ENCODE results near the gene DCLK1. TPM values are rescaled to one million over a fixed set of nuclear protein-coding genes. Genes with fewer than 3 reads are reported as not detected.

Gene DCLK1
- total RNA-seq, 1 experiment from 2014 or later = not detected

- H3K36me3 Mint-ChIP-seq (ENCODE audit: insufficient read depth, unreplicated experiment) = no peaks in the 10 kb centered on the region
- intact Hi-C loops (cut with micrococcal nuclease; ENCODE audit: unreplicated experiment) = no loop called here
- Histone ChIP-seq H3K36me3 (ENCODE audit: control insufficient read depth, insufficient read depth, low read length) (no peaks in the 10 kb centered on the region), H3K27me3 (replicated peaks; ENCODE audit: control insufficient read depth, insufficient read depth, low read length) (no peaks in the 10 kb centered on the region), H3K4me1 (no peaks in the 10 kb centered on the region), H3K9me3 (no peaks in the 10 kb centered on the region), H3K4me3 (ENCODE audit: low read depth, low read length) (no peak overlapping the region)
- no TSS peak for BruUV-seq (replicated peaks)
- no peak overlapping the region for H3K4me3 Mint-ChIP-seq (ENCODE audit: unreplicated experiment)
- H3K4me1 Mint-ChIP-seq (ENCODE audit: low read depth, unreplicated experiment) = no peaks in the 10 kb centered on the region
- H3K27ac Mint-ChIP-seq (ENCODE audit: unreplicated experiment) = no peak overlapping the region
- ChIA-PET POLR2A (no interaction called here), CTCF (no interaction called here)
- peaks cover 9% of the 10 kb centered on the region for H3K27me3 Mint-ChIP-seq (ENCODE audit: insufficient read depth, unreplicated experiment)
- TF ChIP-seq CTCF (IDR thresholded peaks at IDR 0.05; ENCODE audit: insufficient read depth in 1 of 2, low read depth in 1 of 2, low read length in 1 of 2, severe bottlenecking in 1 of 2, unreplicated experiment in 1 of 2) = no peak
- H3K9me3 Mint-ChIP-seq (ENCODE audit: unreplicated experiment) = no peaks in the 10 kb centered on the region
- no peak for DNase-seq
Measured at GRCh38 chr13:35886332-35887114, 244.7 kb downstream of the DCLK1 start.

GRCh38 chr13:35884211-35884760 lies 246.9 kb downstream of the DCLK1 start:
- ChIA-PET CTCF (no interaction called here), POLR2A (no interaction called here)
- no peaks in the 10 kb centered on the region for H3K4me1 ChIP-seq
- no peak for TF ChIP-seq CTCF (IDR thresholded peaks at IDR 0.05; ENCODE audit: insufficient read depth in 1 of 2, low read depth in 1 of 2, low read length in 1 of 2, severe bottlenecking in 1 of 2, unreplicated experiment in 1 of 2)
- H3K4me3 ChIP-seq (ENCODE audit: low read depth, low read length) = no peak overlapping the region
- no TSS peak for BruUV-seq (replicated peaks)
- H3K27ac Mint-ChIP-seq (ENCODE audit: unreplicated experiment) = no peak overlapping the region
- H3K36me3 ChIP-seq (ENCODE audit: control insufficient read depth, insufficient read depth, low read length) = no peaks in the 10 kb centered on the region
- no peaks in the 10 kb centered on the region for H3K27me3 ChIP-seq (replicated peaks; ENCODE audit: control insufficient read depth, insufficient read depth, low read length)
- H3K9me3 ChIP-seq = no peaks in the 10 kb centered on the region
- DNase-seq = no peak
- no peaks in the 10 kb centered on the region for H3K9me3 Mint-ChIP-seq (ENCODE audit: unreplicated experiment)
- H3K27me3 Mint-ChIP-seq (ENCODE audit: insufficient read depth, unreplicated experiment) = peaks cover 6% of the 10 kb centered on the region
- no peak overlapping the region for H3K4me3 Mint-ChIP-seq (ENCODE audit: unreplicated experiment)
- H3K36me3 Mint-ChIP-seq (ENCODE audit: insufficient read depth, unreplicated experiment) = no peaks in the 10 kb centered on the region
- H3K4me1 Mint-ChIP-seq (ENCODE audit: low read depth, unreplicated experiment) = no peaks in the 10 kb centered on the region
- intact Hi-C loops (cut with micrococcal nuclease; ENCODE audit: unreplicated experiment) = no loop called here

- Histone ChIP-seq H3K36me3 (ENCODE audit: control insufficient read depth, insufficient read depth, low read length) (no peaks in the 10 kb centered on the region), H3K4me1 (no peaks in the 10 kb centered on the region), H3K4me3 (ENCODE audit: low read depth, low read length) (no peak overlapping the region), H3K27me3 (replicated peaks; ENCODE audit: control insufficient read depth, insufficient read depth, low read length) (no peaks in the 10 kb centered on the region), H3K9me3 (no peaks in the 10 kb centered on the region)
- H3K4me3 Mint-ChIP-seq (ENCODE audit: unreplicated experiment) = no peak overlapping the region
- TF ChIP-seq CTCF (IDR thresholded peaks at IDR 0.05; ENCODE audit: insufficient read depth in 1 of 2, low read depth in 1 of 2, low read length in 1 of 2, severe bottlenecking in 1 of 2, unreplicated experiment in 1 of 2) = no peak
- H3K9me3 Mint-ChIP-seq (ENCODE audit: unreplicated experiment) = no peaks in the 10 kb centered on the region
- BruUV-seq (replicated peaks) = no TSS peak
- peaks cover 3% of the 10 kb centered on the region for H3K27me3 Mint-ChIP-seq (ENCODE audit: insufficient read depth, unreplicated experiment)
- intact Hi-C loops (cut with micrococcal nuclease; ENCODE audit: unreplicated experiment) = no loop called here
- no peaks in the 10 kb centered on the region for H3K4me1 Mint-ChIP-seq (ENCODE audit: low read depth, unreplicated experiment)
- ChIA-PET CTCF (no interaction called here), POLR2A (no interaction called here)
- no peak for DNase-seq
- no peak overlapping the region for H3K27ac Mint-ChIP-seq (ENCODE audit: unreplicated experiment)
- no peaks in the 10 kb centered on the region for H3K36me3 Mint-ChIP-seq (ENCODE audit: insufficient read depth, unreplicated experiment)
Measured at GRCh38 chr13:35882722-35883497, 248.3 kb downstream of the DCLK1 start.
